HL-60/S4 treated with phorbol 12-myristate 13-acetate at 8.2 ng/mL for 4 days and 3 days (cell line): ENCODE measurements around the gene COX7A2.

Source experiments
- in situ Hi-C: fragments of 300-500 bp; cut with MboI; formaldehyde crosslinking; loops from 2 replicates; pipeline ENCODE4 v1.15.0; 2022; ENCODE audit warnings: low sequenced_read_pairs

COX7A2 gene

DNA sequence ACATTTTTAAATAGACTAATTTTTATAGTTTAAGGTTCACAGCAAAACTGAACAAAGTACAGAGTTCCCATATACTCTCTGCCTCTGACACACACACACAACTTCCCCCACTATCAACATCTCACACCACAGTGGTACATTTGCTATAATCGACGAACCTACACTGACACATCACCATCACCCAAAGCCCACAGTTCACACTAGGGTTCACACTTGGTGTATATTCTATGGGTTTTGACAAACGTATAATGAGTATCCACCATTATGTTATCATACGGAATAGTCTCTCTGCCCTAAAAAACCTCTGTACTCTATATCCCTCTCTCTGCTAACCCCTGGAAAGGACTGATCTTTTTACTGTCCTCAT is 25.4 kb upstream of the COX7A2 start:
- in situ Hi-C loops = no loop called here

- in situ Hi-C loops = no loop called here
These were observed 24.8 kb upstream of the COX7A2 start for GRCh38 chr6:75268121-75268987.

DNA sequence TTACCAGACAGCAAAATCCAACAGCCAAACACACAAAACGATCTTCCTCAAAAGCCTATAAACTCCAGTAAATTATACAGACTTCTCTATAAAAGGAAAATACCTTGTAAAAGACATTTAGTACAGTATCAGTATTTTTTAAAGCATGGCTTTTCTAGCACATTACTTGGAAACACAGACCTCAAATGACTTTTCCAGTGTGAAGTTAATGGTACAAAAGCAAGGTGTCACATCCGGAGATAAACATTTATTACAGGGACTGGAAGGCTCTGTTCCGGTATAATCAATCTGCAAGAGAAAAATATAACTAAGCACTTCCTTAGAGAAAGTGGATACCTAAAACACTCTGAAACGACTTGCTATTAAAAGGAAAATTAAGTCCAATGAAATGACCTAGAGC is 23.9 kb upstream of the COX7A2 start:
- in situ Hi-C loops = no loop called here

GRCh38 chr6:75266716-75267291 is 23.2 kb upstream of the COX7A2 start:
- in situ Hi-C loops = no loop called here

DNA sequence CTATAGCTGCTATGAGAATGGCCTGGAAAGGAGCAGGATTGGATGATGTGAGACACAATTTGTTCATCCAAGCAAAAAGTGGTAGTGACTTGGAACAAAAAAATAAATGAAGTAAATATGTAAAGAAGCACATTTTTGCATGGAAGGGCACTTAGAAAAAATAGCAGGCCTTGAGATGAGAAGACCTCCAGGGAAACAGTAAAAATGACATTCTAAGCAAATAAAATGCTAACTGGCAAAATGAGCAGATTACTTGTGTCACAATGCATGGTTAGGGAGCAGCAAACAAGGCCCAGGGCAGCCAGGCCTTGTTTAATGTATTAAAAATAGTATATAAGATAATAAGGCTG is 19.8 kb upstream of the COX7A2 start:
- in situ Hi-C loops = no loop called here

DNA sequence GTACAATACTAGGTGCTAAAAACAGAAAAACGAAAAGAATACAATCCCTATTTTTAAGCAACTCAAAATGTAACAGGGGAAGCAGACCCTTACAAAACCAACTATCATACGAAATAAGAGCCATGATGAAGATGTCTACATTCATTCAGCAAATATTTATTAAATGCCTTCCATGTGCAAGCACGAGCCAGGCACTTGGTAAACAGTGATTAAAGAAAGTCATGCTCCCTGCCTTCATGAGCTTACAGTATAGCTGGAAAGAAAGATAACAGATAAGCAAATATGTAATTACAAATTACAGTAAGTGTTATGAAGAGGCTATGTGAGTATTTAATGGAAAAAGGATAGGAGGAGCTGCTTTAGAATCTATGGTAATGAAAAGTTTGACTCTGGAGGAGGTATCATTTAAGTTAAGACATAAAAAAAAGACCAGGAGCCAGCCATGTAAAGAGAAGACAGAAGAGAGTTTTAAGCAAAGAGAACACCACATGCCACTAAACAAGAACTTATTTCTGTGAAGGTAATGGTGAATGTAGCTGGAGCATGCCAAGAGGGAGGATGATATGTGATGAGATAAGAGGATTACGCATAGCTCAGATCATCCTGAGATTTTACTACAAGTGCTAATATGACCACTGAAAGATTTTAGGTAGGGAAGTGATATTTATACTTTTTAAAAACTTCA is 19.3 kb upstream of the COX7A2 start:
- in situ Hi-C loops = no loop called here

GRCh38 chr6:75261299-75261698 is 17.7 kb upstream of the COX7A2 start:
- in situ Hi-C loops = no loop called here

GRCh38 chr6:75257343-75258087 is 13.9 kb upstream of the COX7A2 start:
- in situ Hi-C loops = no loop called here

DNA sequence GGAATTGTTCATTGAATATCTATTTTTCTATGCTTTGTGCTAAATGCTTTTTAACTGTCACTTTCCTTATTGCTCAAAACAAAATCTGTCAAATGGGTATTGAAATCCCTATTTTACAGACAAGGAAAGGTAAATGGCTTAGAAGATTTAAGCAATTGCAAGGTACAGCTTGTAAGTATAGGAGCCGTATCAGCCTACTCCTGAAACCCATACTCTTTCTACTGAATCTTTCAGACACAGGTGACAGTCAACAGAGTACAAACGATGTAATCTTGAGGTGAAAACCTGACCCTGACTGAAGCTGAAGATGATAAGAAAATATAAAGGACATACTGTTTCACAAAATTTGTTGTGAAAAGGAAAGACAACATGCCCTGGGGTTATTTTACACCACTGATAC is 7.0 kb upstream of the COX7A2 start:
- in situ Hi-C loops = no loop called here

GRCh38 chr6:75249837-75250236 is 6.2 kb upstream of the COX7A2 start:
- in situ Hi-C loops = no loop called here

DNA sequence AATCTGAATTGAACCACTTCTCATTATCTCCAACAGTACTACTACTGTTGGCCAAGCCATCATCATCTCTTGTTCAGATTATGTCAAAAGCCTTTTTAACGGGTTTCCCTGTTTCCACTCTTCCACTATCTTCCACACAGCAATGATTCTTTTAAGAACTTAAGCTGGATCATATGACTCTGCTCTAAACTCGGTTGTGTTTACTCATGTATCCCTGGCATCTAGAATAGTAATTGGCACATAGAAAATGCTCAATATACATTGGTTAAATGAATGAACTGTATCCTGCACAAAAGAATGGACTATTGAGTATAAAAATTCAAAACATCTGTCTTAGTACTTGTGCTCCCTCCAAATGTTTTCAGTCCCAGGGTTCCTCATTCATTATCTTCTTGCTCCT is 2.8 kb upstream of the COX7A2 start:
- in situ Hi-C loops = no loop called here

- in situ Hi-C loops = no loop called here
These were observed 523 bp upstream of the COX7A2 start for GRCh38 chr6:75244063-75244584.

- in situ Hi-C loops = no loop called here
These were observed 7.0 kb downstream of the COX7A2 start for GRCh38 chr6:75236630-75237029.

DNA sequence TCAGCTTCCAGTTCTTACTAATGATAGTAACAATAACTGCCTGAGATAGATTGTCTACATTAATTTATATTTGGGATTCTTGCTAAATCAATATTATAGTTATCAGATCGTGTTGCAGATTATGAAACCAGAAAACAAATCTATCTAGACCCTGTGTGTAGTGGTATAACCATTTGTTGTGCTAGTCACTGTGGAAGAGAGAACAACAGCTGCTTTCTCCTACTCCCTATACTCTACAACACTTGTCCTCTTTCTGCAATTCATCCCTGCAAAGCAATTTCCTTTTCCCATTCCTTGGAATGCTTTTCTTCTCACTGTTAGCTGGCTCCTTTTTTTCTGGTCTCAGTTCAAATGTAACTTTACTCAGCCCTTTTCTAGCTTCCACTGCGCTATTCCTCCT is 8.3 kb downstream of the COX7A2 start:
- in situ Hi-C loops = no loop called here

- in situ Hi-C loops = no loop called here
These were observed 9.3 kb downstream of the COX7A2 start for GRCh38 chr6:75234126-75234865.

DNA sequence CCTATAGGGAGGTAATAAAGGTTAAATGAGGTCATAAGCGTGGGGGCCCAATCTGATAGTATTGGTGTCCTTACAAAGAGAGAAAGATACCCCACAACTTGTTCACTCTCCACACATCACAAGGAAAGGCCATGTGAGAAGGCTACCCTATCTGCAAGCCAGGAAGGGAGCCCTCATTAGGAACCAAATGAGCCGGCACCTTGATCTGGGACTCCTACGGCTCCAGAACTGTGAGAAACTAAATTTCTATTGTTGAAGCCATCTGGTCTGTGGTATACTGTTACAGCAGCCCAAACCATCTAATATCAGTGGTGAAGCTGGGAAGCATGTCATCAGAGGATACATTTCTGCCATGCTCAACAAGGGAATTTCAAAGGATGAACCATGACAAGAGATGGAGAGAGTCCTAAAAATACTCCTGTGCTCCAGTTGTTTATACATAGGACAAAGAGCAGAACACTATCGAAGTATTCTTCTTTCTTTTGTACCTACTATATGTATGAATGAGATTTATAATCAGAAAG is 10.4 kb downstream of the COX7A2 start:
- in situ Hi-C loops = no loop called here

- in situ Hi-C loops = no loop called here
These were observed 12.9 kb downstream of the COX7A2 start for GRCh38 chr6:75230484-75231325.

- in situ Hi-C loops = no loop called here
These were observed 19.2 kb downstream of the COX7A2 start for GRCh38 chr6:75224303-75224926.

DNA sequence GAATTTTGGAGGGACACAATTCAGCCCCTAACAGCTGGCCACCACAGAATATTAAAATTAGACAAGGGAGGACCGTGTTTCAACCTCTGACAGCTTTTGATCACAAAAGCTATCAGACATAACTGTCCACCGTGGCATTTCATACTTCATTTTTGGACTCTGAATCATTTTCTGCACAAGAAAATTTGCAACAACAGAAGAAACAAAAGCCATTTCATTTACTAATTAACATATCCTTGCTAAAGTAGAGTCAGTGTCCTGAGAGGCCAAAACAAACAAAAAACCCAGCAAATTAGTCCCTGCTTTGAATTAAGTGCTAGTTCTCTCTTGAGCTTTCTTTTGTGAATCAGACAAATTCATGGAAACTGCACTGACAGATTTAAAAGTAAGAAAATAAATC is 20.2 kb downstream of the COX7A2 start:
- in situ Hi-C loops = no loop called here
